GM21825 (cell line): ENCODE data around the gene TBL2.
A peak's percentile ranks its signal among the peaks of the same experiment; 100 is the strongest.
"Not testable (repeated sequence)": the region's sequence is repeated elsewhere in the genome, so short reads cannot be mapped to it uniquely, and the experiment has no call there.

Experiments used
- ATAC-seq: cut with Tn5 transposase; IDR thresholded peaks from one replicate; pipeline ENCODE4 v1.9.1; 2021; ENCODE audit warnings: mild to moderate bottlenecking, moderate library complexity; ENCODE audit not compliant: unreplicated experiment

The TBL2 gene

DNA sequence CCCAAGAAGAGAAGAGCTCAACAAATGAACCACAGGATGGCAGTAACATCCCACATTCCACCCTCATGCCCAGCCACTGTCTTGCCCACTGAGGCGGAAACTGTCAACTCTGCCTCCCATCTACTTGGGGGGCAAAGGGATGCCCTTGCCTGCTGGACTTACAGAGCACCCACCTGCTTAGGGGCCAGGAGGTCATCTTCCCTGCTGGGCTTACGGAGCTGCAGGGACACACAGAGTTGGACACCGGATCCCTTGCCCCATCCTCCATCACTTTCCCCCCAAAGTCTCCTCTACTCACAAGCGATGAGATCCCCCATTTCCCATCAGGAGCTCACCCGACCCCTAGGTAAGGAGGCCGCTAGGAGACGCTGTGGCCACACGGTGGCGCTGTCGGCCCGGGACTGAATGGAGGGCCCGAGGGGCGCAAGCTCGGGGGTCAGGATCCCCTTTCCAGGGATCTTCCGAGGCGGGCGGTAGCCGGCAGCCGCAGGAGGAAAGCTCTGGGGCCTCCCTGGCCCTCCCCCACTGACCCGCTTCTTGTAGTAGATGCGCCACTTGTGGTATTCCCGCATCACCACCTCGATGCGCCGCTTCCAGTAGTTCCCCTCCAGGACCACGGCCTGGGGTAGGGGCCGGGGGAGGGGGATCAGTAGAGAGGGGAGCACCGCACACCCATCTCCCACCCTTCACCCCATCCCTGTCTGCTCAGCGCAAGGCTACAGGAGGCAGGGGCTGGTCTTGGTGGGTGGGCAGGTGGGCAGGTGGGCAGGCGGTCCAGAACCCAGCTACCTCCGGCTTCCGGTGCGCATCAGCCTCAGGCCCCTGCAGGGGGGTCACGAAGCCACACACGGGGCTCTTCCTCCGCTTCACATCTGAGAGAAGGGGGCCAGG lies 28.7 kb upstream of the TBL2 start:
- peak; percentile 50 for ATAC-seq

- no peak for ATAC-seq
These were observed 27.3 kb upstream of the TBL2 start for GRCh38 chr7:73605601-73606220.

DNA sequence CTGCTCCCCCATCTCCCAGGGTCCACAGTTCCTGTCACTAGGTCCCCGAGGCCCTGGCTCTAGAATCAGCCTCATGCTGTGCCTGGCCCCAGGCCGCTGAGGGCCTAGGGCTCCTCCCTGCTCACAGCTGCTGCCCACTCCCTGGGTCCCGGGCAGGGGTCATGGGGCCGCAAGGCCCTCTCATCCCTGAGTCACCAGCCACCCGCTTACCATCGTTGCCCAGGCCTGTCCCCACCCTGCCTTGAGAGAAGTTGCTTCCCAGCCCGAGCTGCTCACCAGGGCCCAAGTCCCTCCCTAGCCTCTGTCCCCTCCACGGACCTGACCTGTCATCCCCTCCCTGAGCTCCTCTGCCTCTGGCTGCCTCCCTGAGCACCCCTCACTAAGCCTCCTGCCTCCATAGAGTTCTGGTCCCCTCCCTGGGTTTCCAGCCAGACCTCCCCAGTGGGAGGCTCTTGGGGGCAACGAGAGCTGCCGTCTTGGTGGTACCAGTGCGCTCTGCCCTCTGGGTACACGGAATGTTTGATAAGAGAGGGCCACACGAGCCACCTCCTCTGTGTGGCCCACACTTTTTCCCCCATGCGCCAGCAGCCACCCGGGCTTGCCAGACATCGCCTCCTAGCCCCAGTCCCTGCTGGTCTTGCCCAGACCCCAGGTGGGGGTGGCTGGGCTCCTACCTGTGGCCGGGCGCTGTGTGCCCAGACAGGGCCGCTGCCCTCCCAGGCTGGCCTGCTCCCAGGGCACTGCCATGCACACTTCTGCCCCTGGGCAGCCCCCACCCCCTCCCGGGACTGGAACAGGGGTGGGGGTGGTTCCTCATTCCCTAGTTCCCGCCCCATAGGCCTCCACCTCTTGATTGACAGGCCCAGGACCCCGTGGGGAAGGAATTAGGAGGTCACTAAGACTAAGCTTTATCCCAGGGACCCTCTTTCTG lies 24.6 kb upstream of the TBL2 start:
- ATAC-seq = no peak

- ATAC-seq = no peak
These were observed 21.5 kb upstream of the TBL2 start for GRCh38 chr7:73599916-73600315.

- no peak for ATAC-seq
These were observed 20.9 kb upstream of the TBL2 start for GRCh38 chr7:73599151-73599882.

DNA sequence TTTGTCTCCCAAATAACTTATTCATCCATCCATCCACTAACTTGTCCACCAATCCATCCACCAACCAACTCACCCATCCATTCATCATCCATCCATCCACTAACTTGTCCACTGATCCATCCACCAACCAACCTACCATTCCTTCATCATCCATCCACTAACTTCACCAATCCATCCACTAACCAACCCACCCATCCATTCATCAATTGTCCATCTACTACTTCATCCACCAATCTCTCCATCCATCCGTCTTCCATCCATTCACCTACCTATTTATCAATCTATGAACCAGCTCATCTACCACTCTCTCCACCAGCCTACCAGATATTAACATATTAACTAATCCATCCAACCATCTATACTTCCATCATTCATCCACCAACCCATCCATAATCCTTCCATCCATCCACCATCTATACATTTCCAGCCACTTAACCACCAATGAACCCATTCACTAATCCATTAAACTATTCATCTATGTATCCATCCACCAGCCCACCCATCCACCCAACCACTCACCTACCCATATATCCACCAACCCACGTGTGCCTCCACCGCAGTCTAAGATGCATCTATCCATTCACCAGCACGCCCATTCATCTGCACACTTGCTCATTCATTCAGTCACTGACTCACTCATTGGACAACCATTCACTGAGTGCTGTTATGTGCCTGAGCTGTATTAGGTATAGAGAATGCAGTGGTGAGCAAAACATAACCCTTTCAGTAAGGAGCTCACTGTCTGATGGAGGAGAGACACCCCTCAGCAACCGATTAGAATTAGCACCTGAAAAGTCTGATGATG lies 19.8 kb upstream of the TBL2 start:
- ATAC-seq = no peak

GRCh38 chr7:73596191-73597065 lies 18.0 kb upstream of the TBL2 start:
- no peak for ATAC-seq

GRCh38 chr7:73595358-73595757 lies 17.0 kb upstream of the TBL2 start:
- no peak for ATAC-seq

GRCh38 chr7:73593207-73594045 lies 15.0 kb upstream of the TBL2 start:
- ATAC-seq = no peak

DNA sequence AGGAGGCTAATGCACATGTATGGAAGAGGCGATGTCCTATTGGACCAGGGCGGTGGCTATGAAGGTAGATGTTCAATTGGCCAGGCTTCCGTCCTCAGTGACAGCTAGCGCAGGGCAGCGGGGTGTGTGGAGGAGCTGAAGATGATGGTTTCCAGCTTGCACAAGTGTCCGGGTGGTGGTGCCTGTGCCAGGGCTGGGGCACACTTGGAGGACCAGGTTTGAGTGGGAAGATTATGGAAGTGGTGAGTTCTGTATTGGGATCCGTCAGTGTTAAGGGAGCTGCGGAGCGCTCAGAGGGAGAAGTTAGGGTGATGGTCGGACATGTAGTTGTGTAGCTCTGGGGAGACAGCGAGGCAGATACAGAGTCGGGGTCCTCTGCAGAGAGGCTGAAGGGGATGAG lies 8.5 kb upstream of the TBL2 start:
- ATAC-seq = no peak

DNA sequence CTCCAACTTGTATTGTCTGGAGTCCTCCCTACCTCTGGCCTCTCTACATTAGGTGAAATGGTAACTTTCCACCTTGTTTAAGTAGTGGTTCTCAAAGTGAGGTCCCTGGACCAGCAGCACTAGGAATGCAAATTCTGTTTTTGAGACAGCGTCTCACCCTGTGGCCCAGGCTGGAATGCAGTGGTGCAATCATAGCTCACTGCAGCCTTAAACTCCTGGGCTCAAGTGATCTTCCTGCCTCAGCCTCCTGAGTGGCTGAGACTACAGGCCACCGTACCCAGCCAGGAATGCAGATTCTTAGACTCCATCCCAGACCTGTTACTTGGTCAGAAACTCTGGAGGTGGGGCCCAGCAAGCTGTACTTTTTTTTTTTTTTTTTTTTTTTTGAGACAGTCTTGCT lies 6.8 kb upstream of the TBL2 start:
- ATAC-seq = no peak

- ATAC-seq = no peak
These were observed 4.4 kb upstream of the TBL2 start for GRCh38 chr7:73582664-73583202.

GRCh38 chr7:73581006-73581405 lies 2.6 kb upstream of the TBL2 start:
- ATAC-seq = not testable (repeated sequence)

DNA sequence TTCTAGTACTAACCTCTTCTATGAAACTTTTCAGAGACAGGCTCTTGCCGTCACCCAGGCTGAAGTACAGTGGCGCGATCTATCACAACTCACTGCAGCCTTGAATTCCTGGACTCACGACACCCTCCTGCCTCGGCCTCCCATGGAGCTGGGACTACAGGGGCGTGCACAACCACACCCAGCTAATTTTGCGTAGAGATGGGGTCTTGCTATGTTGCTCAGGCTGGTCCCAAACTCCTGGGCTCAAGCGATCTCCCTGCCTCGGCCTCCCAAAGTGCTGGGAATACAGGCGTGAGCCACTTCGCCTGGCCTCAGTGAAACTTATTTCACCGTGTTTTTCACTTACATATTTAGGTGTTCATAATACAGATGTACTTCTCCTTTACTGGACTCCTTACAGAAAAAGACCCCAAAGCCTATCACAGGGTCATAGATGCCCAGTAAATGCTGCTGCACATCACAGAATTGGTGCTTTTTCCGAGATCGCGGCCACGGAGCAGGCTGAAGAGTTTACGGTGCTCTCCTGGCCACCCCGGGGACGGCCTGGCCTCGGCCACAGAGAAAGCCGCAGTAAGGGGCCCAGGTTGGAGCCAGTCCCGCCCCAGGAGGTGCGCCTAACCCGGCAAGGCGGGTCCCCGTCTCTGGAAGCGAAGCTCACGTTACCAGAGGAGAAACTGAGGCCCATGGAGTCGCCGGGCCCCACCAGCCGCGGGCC lies 595 bp downstream of the TBL2 start:
- ATAC-seq = no peak

- ATAC-seq = no peak
These were observed 4.6 kb downstream of the TBL2 start for GRCh38 chr7:73573791-73574190.

DNA sequence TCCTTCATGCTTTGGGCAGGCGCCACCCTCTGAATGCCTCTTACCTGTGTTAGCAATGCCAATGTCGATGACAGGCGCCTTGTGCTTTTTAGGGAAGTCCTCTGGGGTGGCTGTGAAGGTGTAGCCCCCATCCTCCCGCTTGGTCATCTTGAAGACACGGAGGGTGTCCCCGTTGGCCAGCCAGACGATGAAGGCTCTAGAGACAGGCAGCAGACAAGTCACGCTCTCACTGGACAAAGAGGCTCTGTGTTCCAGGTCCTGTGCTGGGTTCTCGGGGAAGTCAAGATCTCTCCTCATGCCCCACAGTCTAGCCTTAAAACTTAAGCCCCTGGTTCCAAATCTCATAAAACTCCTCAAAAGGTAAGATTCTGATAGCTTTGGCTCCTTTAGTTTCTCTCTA lies 5.1 kb downstream of the TBL2 start:
- no peak for ATAC-seq

- ATAC-seq = no peak
These were observed 5.6 kb downstream of the TBL2 start for GRCh38 chr7:73572767-73573186.
